ENCODE data around the gene EHF.
A peak's percentile ranks its signal among the peaks of the same experiment; 100 is the strongest.

EHF gene

GRCh38 chr11:34629711-34630110 is 8.8 kb downstream of the EHF start:
- H3K4me1 Mint-ChIP-seq = peaks cover 19% of the 10 kb centered on the region
- DNase-seq (ENCODE audit: low spot score in 2 of 2) (no peak), ATAC-seq (no peak)
- no peaks in the 10 kb centered on the region for H3K36me3 Mint-ChIP-seq
- H3K4me3 Mint-ChIP-seq = no peak overlapping the region
- no peaks in the 10 kb centered on the region for H3K9me3 Mint-ChIP-seq
- no peak overlapping the region for H3K27ac Mint-ChIP-seq

DNA sequence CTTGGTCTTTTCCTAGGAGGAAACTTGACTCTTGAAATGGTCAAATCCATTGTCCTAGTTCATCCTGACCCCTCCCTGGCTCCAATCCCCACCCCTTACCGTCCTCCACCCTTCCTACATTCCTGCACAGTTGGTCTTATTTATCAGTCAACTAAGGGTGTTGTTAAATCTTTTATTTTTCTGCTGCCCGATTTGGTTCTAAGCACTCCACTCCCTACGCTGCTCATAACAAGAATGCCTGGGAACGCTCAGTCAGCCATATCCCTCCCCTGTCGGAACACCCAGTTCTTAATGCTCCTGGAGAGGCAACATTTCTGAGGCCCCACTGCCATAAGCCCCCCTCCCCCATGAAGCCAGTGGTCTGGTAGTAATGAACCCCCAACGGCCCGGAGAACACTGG is 9.7 kb downstream of the EHF start:
- DNase-seq (ENCODE audit: low spot score in 2 of 2) (no peak), ATAC-seq (no peak)
- no peak overlapping the region for H3K4me3 Mint-ChIP-seq
- peaks cover 19% of the 10 kb centered on the region for H3K4me1 Mint-ChIP-seq
- no peaks in the 10 kb centered on the region for H3K9me3 Mint-ChIP-seq
- H3K27ac Mint-ChIP-seq = no peak overlapping the region
- H3K36me3 Mint-ChIP-seq = no peaks in the 10 kb centered on the region

- H3K4me1 Mint-ChIP-seq = peaks cover 17% of the 10 kb centered on the region
- ATAC-seq (no peak), DNase-seq (ENCODE audit: low spot score in 2 of 2) (no peak)
- no peaks in the 10 kb centered on the region for H3K36me3 Mint-ChIP-seq
- H3K9me3 Mint-ChIP-seq = no peaks in the 10 kb centered on the region
- H3K27ac Mint-ChIP-seq = no peak overlapping the region
- no peak overlapping the region for H3K4me3 Mint-ChIP-seq
Measured at GRCh38 chr11:34631297-34631696, 10.4 kb downstream of the EHF start.

GRCh38 chr11:34631737-34632104 is 10.8 kb downstream of the EHF start:
- H3K36me3 Mint-ChIP-seq = no peaks in the 10 kb centered on the region
- no peaks in the 10 kb centered on the region for H3K9me3 Mint-ChIP-seq
- ATAC-seq (no peak), DNase-seq (ENCODE audit: low spot score in 2 of 2) (no peak)
- peaks cover 13% of the 10 kb centered on the region for H3K4me1 Mint-ChIP-seq
- no peak overlapping the region for H3K4me3 Mint-ChIP-seq
- no peak overlapping the region for H3K27ac Mint-ChIP-seq

DNA sequence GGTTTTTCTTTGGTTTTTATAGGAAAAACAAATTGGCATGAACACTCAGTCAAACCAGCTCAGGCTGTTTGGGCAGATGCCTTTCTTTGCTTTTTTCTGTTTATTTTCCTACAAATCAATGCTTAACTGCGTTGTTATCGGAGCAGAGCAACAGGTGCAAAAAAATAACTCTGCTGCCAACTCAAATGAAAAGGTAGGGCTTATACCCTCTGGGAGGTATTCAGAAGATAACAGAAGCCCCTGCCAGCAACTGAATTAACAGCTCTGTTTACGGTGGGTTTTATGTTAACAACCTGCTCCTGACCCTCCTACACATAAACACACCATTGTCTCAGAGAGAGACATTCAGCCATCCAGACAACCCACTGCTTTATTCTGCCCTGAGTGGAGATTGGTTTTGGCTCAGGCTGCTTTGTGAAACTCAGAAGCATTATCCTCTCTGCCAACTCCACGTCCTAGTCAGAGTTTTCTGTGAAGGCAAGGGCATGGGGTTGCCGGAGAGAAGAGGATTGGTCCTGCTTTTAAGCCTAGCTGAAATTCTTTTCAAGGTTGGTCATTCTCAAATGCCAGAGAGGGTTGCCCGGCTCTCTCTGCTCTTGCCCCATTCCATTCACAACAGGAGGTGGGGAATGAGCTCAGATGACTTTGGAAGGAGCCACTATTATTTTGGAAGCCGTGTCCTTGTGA is 11.4 kb downstream of the EHF start:
- ATAC-seq = no peak
- H3K4me3 Mint-ChIP-seq = no peak overlapping the region
- peaks cover 9% of the 10 kb centered on the region for H3K4me1 Mint-ChIP-seq
- no peak for DNase-seq (ENCODE audit: low spot score in 2 of 2)
- no peaks in the 10 kb centered on the region for H3K9me3 Mint-ChIP-seq
- H3K27ac Mint-ChIP-seq = no peak overlapping the region
- H3K36me3 Mint-ChIP-seq = no peaks in the 10 kb centered on the region

DNA sequence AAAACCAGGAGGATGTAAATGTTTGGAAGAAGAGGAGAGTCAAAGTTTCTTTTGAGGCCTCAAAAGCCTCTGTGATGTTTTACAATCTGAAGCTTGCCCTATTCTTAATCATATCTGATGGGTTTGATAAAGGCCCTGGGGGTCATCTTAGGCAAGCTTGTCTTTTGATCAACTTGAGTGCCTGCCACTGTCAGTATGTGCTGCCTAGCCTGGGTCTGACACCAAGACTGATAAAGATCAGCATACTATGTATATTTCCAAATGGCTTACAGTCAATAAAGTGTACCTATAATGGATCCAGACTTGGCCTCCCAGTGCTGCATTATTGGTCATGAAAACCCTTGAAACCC is 12.7 kb downstream of the EHF start:
- Mint-ChIP-seq H3K27ac (no peak overlapping the region), H3K36me3 (no peaks in the 10 kb centered on the region), H3K9me3 (no peaks in the 10 kb centered on the region), H3K4me1 (peaks cover 9% of the 10 kb centered on the region), H3K4me3 (no peak overlapping the region)
- DNase-seq (ENCODE audit: low spot score in 2 of 2) (no peak), ATAC-seq (no peak)

- ATAC-seq (peak; percentile 61), DNase-seq (ENCODE audit: low spot score in 2 of 2) (no peak)
- Mint-ChIP-seq H3K36me3 (no peaks in the 10 kb centered on the region), H3K4me3 (no peak overlapping the region), H3K9me3 (no peaks in the 10 kb centered on the region), H3K4me1 (peaks cover 9% of the 10 kb centered on the region), H3K27ac (no peak overlapping the region)
Measured at GRCh38 chr11:34633990-34634693, 13.2 kb downstream of the EHF start.

DNA sequence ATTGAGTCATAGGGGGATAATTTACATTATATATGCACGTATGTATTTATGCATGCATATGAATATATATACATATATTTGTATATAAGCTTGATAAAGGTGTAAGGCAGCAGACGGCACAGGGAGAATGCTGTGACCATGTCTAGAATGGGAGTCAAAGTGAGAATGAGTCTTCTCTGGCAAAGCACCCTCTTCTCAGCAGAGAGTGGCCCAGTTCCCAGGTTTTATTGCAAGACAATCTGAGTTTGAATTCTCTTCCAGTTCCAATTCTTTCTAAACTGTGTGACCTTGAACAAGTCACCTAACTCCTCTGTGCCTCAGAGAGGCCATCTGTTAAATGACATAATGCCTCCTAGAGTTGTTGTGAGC is 13.8 kb downstream of the EHF start:
- Mint-ChIP-seq H3K27ac (no peak overlapping the region), H3K4me1 (peaks cover 9% of the 10 kb centered on the region), H3K36me3 (no peaks in the 10 kb centered on the region), H3K4me3 (no peak overlapping the region), H3K9me3 (no peaks in the 10 kb centered on the region)
- ATAC-seq (no peak), DNase-seq (ENCODE audit: low spot score in 2 of 2) (no peak)

DNA sequence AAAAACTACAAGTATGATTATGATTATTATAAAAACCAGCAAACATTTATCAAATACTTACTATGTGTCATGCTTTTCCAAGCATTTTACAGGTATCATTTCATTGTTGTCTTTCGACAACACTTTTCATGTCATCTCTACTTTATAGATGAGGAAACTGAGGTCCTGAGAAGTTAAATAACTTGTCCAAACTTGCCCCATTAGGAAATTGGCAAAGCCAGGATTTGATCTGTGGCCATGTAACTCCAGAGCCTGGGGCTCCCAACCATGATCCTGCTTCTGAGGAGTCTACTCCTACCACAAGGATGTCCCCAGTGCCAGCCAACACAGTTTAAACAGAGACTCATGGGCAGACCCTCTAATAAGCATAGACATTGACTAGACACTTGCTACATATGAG is 15.2 kb downstream of the EHF start:
- DNase-seq (ENCODE audit: low spot score in 2 of 2) (no peak), ATAC-seq (no peak)
- peaks cover 9% of the 10 kb centered on the region for H3K4me1 Mint-ChIP-seq
- H3K27ac Mint-ChIP-seq = no peak overlapping the region
- H3K36me3 Mint-ChIP-seq = no peaks in the 10 kb centered on the region
- no peaks in the 10 kb centered on the region for H3K9me3 Mint-ChIP-seq
- H3K4me3 Mint-ChIP-seq = no peak overlapping the region

DNA sequence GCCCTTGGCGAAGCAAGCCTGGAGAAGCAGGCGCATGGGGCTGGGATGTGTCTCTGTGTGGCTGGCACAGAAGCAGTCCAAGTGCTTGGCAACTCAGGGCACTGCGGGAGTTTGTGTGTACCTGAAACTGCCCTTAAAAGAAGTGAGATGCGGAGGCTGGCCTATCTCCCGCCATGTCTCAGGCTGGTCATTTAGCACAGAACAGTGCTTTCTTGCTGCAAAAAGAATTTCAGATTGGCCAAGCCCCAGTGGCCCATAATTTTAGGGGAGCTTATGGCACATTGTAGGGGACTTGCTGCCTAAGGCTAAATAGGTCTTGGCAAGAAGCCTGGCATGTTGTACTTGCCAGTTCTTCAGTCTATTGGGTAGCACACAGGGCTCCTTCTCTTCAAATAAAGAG is 16.4 kb downstream of the EHF start:
- Mint-ChIP-seq H3K4me1 (peaks cover 9% of the 10 kb centered on the region), H3K27ac (no peak overlapping the region), H3K36me3 (no peaks in the 10 kb centered on the region), H3K4me3 (no peak overlapping the region), H3K9me3 (no peaks in the 10 kb centered on the region)
- ATAC-seq = no peak
- DNase-seq (ENCODE audit: low spot score in 2 of 2) = no peak

DNA sequence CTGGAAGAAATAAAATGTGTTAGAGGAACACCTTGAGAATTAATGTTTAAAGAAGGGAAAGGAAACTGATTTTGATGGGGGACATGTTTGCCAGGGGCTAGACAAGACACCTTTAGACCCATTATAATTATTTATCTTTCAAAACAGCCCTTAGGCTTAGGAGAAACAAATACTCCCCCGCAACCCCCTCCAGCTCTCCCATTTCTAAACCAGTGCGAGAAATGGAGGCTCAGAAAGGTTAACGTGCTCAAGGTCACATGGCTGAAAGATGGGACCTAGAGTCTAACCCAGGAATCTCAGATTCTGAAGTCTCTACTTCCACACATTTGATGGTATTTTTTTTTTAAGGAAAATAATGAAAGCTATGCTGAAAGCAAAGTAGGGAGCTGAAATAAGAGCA is 18.0 kb downstream of the EHF start:
- Mint-ChIP-seq H3K27ac (no peak overlapping the region), H3K9me3 (no peaks in the 10 kb centered on the region), H3K4me3 (no peak overlapping the region), H3K36me3 (no peaks in the 10 kb centered on the region), H3K4me1 (peaks cover 7% of the 10 kb centered on the region)
- ATAC-seq = no peak
- no peak for DNase-seq (ENCODE audit: low spot score in 2 of 2)

- H3K4me3 Mint-ChIP-seq = no peak overlapping the region
- no peak overlapping the region for H3K27ac Mint-ChIP-seq
- H3K4me1 Mint-ChIP-seq = peaks cover under 1% of the 10 kb centered on the region
- no peaks in the 10 kb centered on the region for H3K36me3 Mint-ChIP-seq
- DNase-seq (ENCODE audit: low spot score in 2 of 2) = no peak
- H3K9me3 Mint-ChIP-seq = no peaks in the 10 kb centered on the region
- no peak for ATAC-seq
Measured at GRCh38 chr11:34639545-34639944, 18.7 kb downstream of the EHF start.

DNA sequence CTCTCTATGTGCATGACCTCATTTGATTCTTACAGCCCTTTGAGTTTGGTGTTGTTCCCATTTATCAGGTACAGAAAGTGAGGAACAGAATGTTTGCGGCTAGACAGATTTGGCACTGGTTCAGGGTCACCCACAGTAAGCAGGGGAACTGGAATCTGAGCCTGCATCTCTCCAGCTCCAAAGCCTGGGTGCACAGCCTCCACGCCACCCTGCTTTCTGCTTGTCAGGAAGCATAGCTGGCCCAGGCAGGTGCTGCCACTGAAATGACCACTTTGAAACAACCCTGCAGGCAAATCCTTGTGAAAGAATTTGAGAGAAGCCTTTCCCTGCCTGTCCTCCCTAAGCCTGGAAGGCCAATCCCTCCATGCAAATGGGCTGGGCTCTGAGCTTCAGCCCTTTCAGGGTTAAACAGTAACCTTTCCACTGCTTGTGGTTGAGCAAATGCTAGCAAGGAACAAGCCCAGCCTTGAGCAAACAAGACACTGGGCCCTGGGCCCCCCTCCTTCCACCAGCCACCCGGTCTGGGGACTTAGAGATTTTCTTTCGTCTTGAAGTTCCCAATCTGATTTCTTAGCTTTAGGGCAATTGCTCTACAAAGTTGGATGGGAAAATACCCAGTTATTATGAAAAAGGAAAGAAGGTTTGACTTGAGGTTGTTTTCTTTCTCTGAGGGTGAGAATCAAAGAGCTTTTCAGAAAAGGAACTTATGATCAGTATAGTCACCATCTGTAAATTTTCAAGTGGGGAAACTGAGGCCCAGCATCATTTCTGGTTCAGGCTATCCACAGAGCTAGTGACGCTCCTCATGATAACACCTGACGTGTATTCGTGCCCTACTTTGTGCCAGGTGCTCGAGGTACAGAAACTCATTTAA is 19.4 kb downstream of the EHF start:
- no peaks in the 10 kb centered on the region for H3K36me3 Mint-ChIP-seq
- no peak overlapping the region for H3K27ac Mint-ChIP-seq
- H3K4me1 Mint-ChIP-seq = no peaks in the 10 kb centered on the region
- H3K4me3 Mint-ChIP-seq = no peak overlapping the region
- H3K9me3 Mint-ChIP-seq = no peaks in the 10 kb centered on the region
- DNase-seq (ENCODE audit: low spot score in 2 of 2) = no peak
- no peak for ATAC-seq

GRCh38 chr11:34640924-34641275 is 20.0 kb downstream of the EHF start:
- no peaks in the 10 kb centered on the region for H3K36me3 Mint-ChIP-seq
- H3K27ac Mint-ChIP-seq = no peak overlapping the region
- DNase-seq (ENCODE audit: low spot score in 2 of 2) (no peak), ATAC-seq (no peak)
- no peaks in the 10 kb centered on the region for H3K9me3 Mint-ChIP-seq
- H3K4me1 Mint-ChIP-seq = no peaks in the 10 kb centered on the region
- H3K4me3 Mint-ChIP-seq = no peak overlapping the region

DNA sequence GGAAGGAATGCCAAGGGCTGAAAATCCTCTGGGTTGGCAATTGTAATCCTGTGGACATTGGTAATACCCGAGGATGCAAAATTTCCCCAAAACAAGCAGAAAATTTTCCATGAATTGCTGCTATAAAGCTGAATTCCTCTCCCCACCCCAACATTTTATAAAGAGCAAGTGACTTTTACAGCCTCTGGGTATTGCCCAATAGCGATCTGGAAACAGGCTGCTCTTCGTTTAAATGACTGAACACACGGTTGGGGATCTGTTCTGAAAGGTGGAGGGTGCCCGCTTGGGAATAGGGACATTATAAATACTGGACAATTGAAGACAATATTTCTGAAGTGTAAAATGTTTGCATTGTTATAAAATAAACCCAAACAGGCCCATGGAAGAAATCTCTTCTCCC is 20.6 kb downstream of the EHF start:
- no peaks in the 10 kb centered on the region for H3K4me1 Mint-ChIP-seq
- H3K27ac Mint-ChIP-seq = no peak overlapping the region
- no peaks in the 10 kb centered on the region for H3K36me3 Mint-ChIP-seq
- H3K4me3 Mint-ChIP-seq = no peak overlapping the region
- H3K9me3 Mint-ChIP-seq = no peaks in the 10 kb centered on the region
- ATAC-seq = no peak
- no peak for DNase-seq (ENCODE audit: low spot score in 2 of 2)

DNA sequence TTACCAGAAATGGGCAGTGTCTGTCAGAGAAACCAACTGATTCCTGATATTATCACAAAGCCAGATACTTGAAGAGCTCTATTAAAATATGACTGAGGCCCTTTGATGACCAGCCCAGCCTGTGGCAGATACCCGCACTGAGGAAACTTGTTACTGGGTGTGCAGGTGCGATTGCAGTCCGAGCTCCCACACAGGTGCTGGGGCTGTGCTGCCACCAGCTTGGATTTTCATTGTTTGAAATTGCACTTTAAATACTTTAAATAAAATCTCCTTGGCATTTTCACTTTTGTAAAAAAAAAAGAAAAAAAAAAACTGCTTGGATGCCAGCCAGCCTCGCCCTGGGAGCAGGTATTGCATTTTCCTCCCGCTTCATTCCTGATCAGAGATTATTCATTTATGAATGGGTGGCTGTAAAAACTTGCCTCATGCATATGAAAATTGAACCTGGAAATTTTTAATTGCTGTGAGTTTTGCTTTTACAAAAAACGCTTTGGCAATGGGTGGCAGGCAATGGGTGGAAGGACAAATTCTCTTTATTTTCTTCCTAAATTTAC is 21.2 kb downstream of the EHF start:
- Mint-ChIP-seq H3K4me1 (no peaks in the 10 kb centered on the region), H3K9me3 (no peaks in the 10 kb centered on the region), H3K27ac (no peak overlapping the region), H3K4me3 (no peak overlapping the region), H3K36me3 (no peaks in the 10 kb centered on the region)
- ATAC-seq = no peak
- no peak for DNase-seq (ENCODE audit: low spot score in 2 of 2)

All from stimulated activated effector memory CD8-positive, alpha-beta T cell treated with anti-CD3 and anti-CD28 coated beads, Interleukin-12 subunit alpha, Interleukin-12 subunit beta, amount 100 ng/mL, for 72 hours (primary cell).